ENCODE results near the gene LEAP2.
"Not testable (repeated sequence)": the region's sequence is repeated elsewhere in the genome, so short reads cannot be mapped to it uniquely, and the experiment has no call there.

The LEAP2 gene

GRCh38 chr5:132853790-132854189 is 19.7 kb upstream of the LEAP2 start:
- H3K4me1 ChIP-seq (ENCODE audit: control insufficient read depth, insufficient read depth, low read length): no peaks in the 10 kb centered on the region
- no peaks in the 10 kb centered on the region for H3K36me3 ChIP-seq (ENCODE audit: control insufficient read depth, insufficient read depth, low read length)
- no peak overlapping the region for H3K27ac ChIP-seq (ENCODE audit: low read depth, low read length)
- no peak overlapping the region for H3K9ac ChIP-seq (ENCODE audit: low read length)
- no peaks in the 10 kb centered on the region for H3K27me3 ChIP-seq (ENCODE audit: control insufficient read depth, insufficient read depth, low read length)
- H3K4me3 ChIP-seq (ENCODE audit: low read length): no peak overlapping the region

- Histone ChIP-seq H3K27ac (ENCODE audit: low read depth, low read length) (no peak overlapping the region), H3K27me3 (ENCODE audit: control insufficient read depth, insufficient read depth, low read length) (no peaks in the 10 kb centered on the region)
Observed at GRCh38 chr5:132854301-132854700, 19.2 kb upstream of the LEAP2 start.

GRCh38 chr5:132854992-132855391 is 18.5 kb upstream of the LEAP2 start:
- not testable (repeated sequence) for H3K4me3 ChIP-seq (ENCODE audit: low read length); H3K36me3 ChIP-seq (ENCODE audit: control insufficient read depth, insufficient read depth, low read length); H3K27ac ChIP-seq (ENCODE audit: low read depth, low read length); H3K9ac ChIP-seq (ENCODE audit: low read length); H3K27me3 ChIP-seq (ENCODE audit: control insufficient read depth, insufficient read depth, low read length); H3K4me1 ChIP-seq (ENCODE audit: control insufficient read depth, insufficient read depth, low read length)

More at GRCh38 chr5:132854301-132854700, 19.2 kb upstream of the LEAP2 start:
- no peak overlapping the region for H3K4me3 ChIP-seq (ENCODE audit: low read length)
- H3K4me1 ChIP-seq (ENCODE audit: control insufficient read depth, insufficient read depth, low read length): no peaks in the 10 kb centered on the region
- no peak overlapping the region for H3K9ac ChIP-seq (ENCODE audit: low read length)
- no peaks in the 10 kb centered on the region for H3K36me3 ChIP-seq (ENCODE audit: control insufficient read depth, insufficient read depth, low read length)

DNA sequence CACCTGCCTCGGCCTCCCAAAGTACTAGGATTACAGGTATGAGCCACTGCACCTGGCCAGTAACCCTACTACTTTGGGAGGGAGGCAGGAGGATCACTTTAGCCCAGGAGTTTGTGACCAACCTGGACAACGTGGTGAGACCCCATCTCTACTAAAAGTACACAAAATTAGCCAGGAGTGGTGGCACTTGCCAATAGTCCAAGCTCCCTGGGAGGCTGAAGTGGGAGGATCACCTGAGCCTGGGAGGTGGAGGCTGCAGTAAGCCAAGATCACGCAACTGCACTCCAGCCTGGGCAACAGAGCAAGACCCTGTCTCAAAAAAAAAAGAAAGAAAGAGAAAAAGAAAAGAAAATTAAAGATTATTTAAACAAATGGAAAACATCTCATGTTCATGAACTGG is 17.5 kb upstream of the LEAP2 start:
- H3K4me3 ChIP-seq (ENCODE audit: low read length): no peak overlapping the region
- H3K36me3 ChIP-seq (ENCODE audit: control insufficient read depth, insufficient read depth, low read length): no peaks in the 10 kb centered on the region
- no peak overlapping the region for H3K9ac ChIP-seq (ENCODE audit: low read length)
- no peak overlapping the region for H3K27ac ChIP-seq (ENCODE audit: low read depth, low read length)
- H3K27me3 ChIP-seq (ENCODE audit: control insufficient read depth, insufficient read depth, low read length): no peaks in the 10 kb centered on the region
- no peaks in the 10 kb centered on the region for H3K4me1 ChIP-seq (ENCODE audit: control insufficient read depth, insufficient read depth, low read length)

- Histone ChIP-seq H3K27ac (ENCODE audit: low read depth, low read length) (no peak overlapping the region), H3K4me3 (ENCODE audit: low read length) (no peak overlapping the region), H3K9ac (ENCODE audit: low read length) (no peak overlapping the region), H3K27me3 (ENCODE audit: control insufficient read depth, insufficient read depth, low read length) (no peaks in the 10 kb centered on the region), H3K4me1 (ENCODE audit: control insufficient read depth, insufficient read depth, low read length) (no peaks in the 10 kb centered on the region), H3K36me3 (ENCODE audit: control insufficient read depth, insufficient read depth, low read length) (no peaks in the 10 kb centered on the region)
Observed at GRCh38 chr5:132859889-132860437, 13.5 kb upstream of the LEAP2 start.

DNA sequence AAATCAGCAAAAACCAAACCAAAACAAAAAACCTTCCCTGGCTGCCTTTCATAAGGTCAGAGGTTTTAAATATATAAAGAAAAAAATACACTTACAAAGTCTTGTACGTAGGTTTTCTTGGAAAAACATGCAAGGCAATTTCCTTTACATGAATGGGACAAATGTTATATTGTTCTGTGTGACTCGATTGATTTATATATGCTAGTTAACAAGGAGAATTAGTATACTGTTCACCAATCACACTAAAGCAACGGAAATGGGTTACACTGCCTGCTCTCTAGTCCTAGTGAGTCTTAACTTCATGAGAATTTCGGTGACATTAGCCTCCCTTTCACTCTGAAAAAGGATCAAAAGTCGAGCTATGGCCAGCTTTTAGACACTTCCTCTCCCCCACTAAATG is 12.7 kb upstream of the LEAP2 start:
- no peaks in the 10 kb centered on the region for H3K36me3 ChIP-seq (ENCODE audit: control insufficient read depth, insufficient read depth, low read length)
- H3K27me3 ChIP-seq (ENCODE audit: control insufficient read depth, insufficient read depth, low read length): no peaks in the 10 kb centered on the region
- no peak overlapping the region for H3K27ac ChIP-seq (ENCODE audit: low read depth, low read length)
- no peak overlapping the region for H3K9ac ChIP-seq (ENCODE audit: low read length)
- no peak overlapping the region for H3K4me3 ChIP-seq (ENCODE audit: low read length)
- no peaks in the 10 kb centered on the region for H3K4me1 ChIP-seq (ENCODE audit: control insufficient read depth, insufficient read depth, low read length)

GRCh38 chr5:132865668-132866341 is 7.7 kb upstream of the LEAP2 start:
- Histone ChIP-seq H3K4me1 (ENCODE audit: control insufficient read depth, insufficient read depth, low read length) (peaks cover 7% of the 10 kb centered on the region), H3K27me3 (ENCODE audit: control insufficient read depth, insufficient read depth, low read length) (no peaks in the 10 kb centered on the region), H3K9ac (ENCODE audit: low read length) (peak overlapping the region; percentile 72), H3K36me3 (ENCODE audit: control insufficient read depth, insufficient read depth, low read length) (peaks cover 12% of the 10 kb centered on the region), H3K4me3 (ENCODE audit: low read length) (peak overlapping the region; percentile 93), H3K27ac (ENCODE audit: low read depth, low read length) (peak overlapping the region; percentile 95)

DNA sequence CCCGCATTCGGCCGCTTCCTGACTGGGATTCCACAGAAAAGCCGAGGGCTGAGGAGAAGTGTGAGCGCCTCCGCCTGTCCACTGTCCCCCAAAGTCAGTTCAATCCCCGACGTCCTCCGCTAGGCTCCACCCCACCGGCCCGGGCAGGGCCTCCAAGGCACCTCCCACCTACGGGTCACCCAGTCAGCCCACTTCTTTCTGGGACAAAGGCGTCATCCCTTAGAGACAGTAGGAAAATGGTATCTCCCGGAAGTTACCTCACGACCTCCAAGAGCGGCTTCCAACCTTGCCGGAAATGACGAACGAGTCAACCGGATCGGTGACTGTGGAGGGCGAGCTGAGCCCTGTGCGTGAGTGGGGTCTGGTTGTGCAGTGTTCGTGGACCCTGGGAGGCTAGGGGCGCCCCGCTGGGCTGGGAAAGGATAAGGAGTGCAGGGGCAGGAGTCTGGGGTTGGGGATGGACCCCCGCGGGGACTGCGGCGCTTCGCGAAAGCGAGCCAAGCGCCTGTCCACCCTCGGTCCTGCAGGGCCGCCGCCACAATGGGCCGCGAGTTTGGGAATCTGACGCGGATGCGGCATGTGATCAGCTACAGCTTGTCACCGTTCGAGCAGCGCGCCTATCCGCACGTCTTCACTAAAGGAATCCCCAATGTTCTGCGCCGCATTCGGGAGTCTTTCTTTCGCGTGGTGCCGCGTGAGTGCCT is 7.0 kb upstream of the LEAP2 start, which contains the start of the genes GDF9 and UQCRQ:
TSS of gene GDF9 (minus strand) at position 128 of the 704 bp plus-strand sequence. CDS start 1,936 bp downstream, outside the sequence.
TSS of gene UQCRQ (plus strand) at position 301 of the 704 bp plus-strand sequence. CDS start at position 541, 240 bp downstream.
- peak within 1 kb of the TSS; percentile 95 for H3K27ac ChIP-seq (ENCODE audit: low read depth, low read length)
- H3K36me3 ChIP-seq (ENCODE audit: control insufficient read depth, insufficient read depth, low read length): peaks cover 12% of the 10 kb centered on the region
- peak within 1 kb of the TSS; percentile 74 for H3K9ac ChIP-seq (ENCODE audit: low read length)

GRCh38 chr5:132867046-132867451 is 6.4 kb upstream of the LEAP2 start:
- no peaks in the 10 kb centered on the region for H3K27me3 ChIP-seq (ENCODE audit: control insufficient read depth, insufficient read depth, low read length)
- H3K27ac ChIP-seq (ENCODE audit: low read depth, low read length): peak overlapping the region; percentile 95
- peak overlapping the region; percentile 93 for H3K4me3 ChIP-seq (ENCODE audit: low read length)
- peak overlapping the region; percentile 74 for H3K9ac ChIP-seq (ENCODE audit: low read length)
- H3K4me1 ChIP-seq (ENCODE audit: control insufficient read depth, insufficient read depth, low read length): peaks cover 7% of the 10 kb centered on the region
- peaks cover 12% of the 10 kb centered on the region for H3K36me3 ChIP-seq (ENCODE audit: control insufficient read depth, insufficient read depth, low read length)

More for the DNA sequence above, 7.0 kb upstream of the LEAP2 start, which contains the start of the genes GDF9 and UQCRQ:
- Histone ChIP-seq H3K27me3 (ENCODE audit: control insufficient read depth, insufficient read depth, low read length) (no peaks in the 10 kb centered on the region), H3K4me1 (ENCODE audit: control insufficient read depth, insufficient read depth, low read length) (peaks cover 7% of the 10 kb centered on the region), H3K4me3 (ENCODE audit: low read length) (peak within 1 kb of the TSS; percentile 93)

- H3K36me3 ChIP-seq (ENCODE audit: control insufficient read depth, insufficient read depth, low read length): peaks cover 15% of the 10 kb centered on the region
- H3K4me3 ChIP-seq (ENCODE audit: low read length): no peak overlapping the region
- peaks cover 7% of the 10 kb centered on the region for H3K4me1 ChIP-seq (ENCODE audit: control insufficient read depth, insufficient read depth, low read length)
Observed at GRCh38 chr5:132868754-132869153, 4.7 kb upstream of the LEAP2 start.

DNA sequence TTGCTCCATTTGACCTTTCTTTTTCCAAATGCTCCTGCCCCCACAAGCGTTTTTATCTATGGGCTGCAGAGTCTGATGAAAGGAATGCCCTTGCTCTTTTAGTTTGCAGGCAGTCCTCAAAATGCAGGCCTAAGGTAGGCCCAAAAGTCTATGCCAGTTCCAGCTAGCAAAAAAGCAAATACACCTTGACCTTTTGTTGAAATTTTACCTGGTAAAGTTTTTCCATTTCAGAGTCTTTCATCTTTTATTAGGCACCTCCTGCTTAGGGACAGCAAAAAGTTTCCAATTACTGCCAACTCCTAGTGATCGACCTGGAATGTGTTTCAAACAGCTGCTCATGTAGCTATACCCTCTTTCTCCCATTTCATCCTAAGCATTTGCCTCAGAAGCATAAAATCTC is 2.7 kb upstream of the LEAP2 start:
- Histone ChIP-seq H3K9ac (ENCODE audit: low read length) (no peak overlapping the region), H3K36me3 (ENCODE audit: control insufficient read depth, insufficient read depth, low read length) (peaks cover 15% of the 10 kb centered on the region), H3K27me3 (ENCODE audit: control insufficient read depth, insufficient read depth, low read length) (no peaks in the 10 kb centered on the region), H3K4me1 (ENCODE audit: control insufficient read depth, insufficient read depth, low read length) (peaks cover 7% of the 10 kb centered on the region), H3K27ac (ENCODE audit: low read depth, low read length) (no peak overlapping the region), H3K4me3 (ENCODE audit: low read length) (no peak overlapping the region)

More at GRCh38 chr5:132868754-132869153, 4.7 kb upstream of the LEAP2 start:
- no peak overlapping the region for H3K9ac ChIP-seq (ENCODE audit: low read length)
- H3K27me3 ChIP-seq (ENCODE audit: control insufficient read depth, insufficient read depth, low read length): no peaks in the 10 kb centered on the region
- no peak overlapping the region for H3K27ac ChIP-seq (ENCODE audit: low read depth, low read length)

- Histone ChIP-seq H3K27ac (ENCODE audit: low read depth, low read length) (no peak overlapping the region), H3K9ac (ENCODE audit: low read length) (no peak overlapping the region), H3K4me1 (ENCODE audit: control insufficient read depth, insufficient read depth, low read length) (peaks cover 7% of the 10 kb centered on the region), H3K27me3 (ENCODE audit: control insufficient read depth, insufficient read depth, low read length) (no peaks in the 10 kb centered on the region), H3K4me3 (ENCODE audit: low read length) (no peak overlapping the region), H3K36me3 (ENCODE audit: control insufficient read depth, insufficient read depth, low read length) (peaks cover 15% of the 10 kb centered on the region)
Observed at GRCh38 chr5:132871459-132872284, 1.8 kb upstream of the LEAP2 start.
